ENCODE results near the gene IL36RN.

IL36RN gene

DNA sequence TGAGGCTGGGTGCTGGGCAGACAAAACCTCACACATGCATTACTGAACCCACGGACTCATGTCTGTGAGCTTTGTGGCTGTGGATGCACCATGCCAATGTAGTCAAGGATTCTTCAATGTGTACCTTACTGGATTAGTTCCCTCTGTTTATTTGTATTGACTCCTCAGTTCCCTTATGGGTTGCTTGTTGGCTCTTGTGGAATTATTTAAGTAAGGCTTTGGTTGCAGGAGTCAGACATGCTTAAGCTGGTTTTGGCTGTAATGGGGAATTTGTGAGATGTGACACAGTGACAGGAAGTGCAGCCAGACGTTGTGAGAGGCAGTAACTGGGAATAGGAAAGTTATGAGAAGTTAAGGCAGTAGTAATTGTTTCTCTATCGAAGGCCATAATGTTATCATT is 54.8 kb downstream of the IL36RN start:
- TF ChIP-seq EZH2 (optimal IDR thresholded peaks at IDR 0.05; ENCODE audit: low read depth, low read length) (no peak), EZH2phosphoT487 (IDR thresholded peaks at IDR 0.05; ENCODE audit: low read length) (no peak)
- TF ChIP-seq, protein P1, sequence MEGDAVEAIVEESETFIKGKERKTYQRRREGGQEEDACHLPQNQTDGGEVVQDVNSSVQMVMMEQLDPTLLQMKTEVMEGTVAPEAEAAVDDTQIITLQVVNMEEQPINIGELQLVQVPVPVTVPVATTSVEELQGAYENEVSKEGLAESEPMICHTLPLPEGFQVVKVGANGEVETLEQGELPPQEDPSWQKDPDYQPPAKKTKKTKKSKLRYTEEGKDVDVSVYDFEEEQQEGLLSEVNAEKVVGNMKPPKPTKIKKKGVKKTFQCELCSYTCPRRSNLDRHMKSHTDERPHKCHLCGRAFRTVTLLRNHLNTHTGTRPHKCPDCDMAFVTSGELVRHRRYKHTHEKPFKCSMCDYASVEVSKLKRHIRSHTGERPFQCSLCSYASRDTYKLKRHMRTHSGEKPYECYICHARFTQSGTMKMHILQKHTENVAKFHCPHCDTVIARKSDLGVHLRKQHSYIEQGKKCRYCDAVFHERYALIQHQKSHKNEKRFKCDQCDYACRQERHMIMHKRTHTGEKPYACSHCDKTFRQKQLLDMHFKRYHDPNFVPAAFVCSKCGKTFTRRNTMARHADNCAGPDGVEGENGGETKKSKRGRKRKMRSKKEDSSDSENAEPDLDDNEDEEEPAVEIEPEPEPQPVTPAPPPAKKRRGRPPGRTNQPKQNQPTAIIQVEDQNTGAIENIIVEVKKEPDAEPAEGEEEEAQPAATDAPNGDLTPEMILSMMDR (IDR thresholded peaks at IDR 0.05; ENCODE audit: low read length), result no peak
- H3K4me1 ChIP-seq (ENCODE audit: low read length), result peaks cover 19% of the 10 kb centered on the region
- H3K36me3 ChIP-seq (replicated peaks; ENCODE audit: insufficient read depth, low read length), result no peaks in the 10 kb centered on the region
- no peaks in the 10 kb centered on the region for H3K27me3 ChIP-seq (replicated peaks; ENCODE audit: insufficient read depth, low read length)
- no peaks in the 10 kb centered on the region for H3F3A ChIP-seq (ENCODE audit: insufficient read depth, low read length)
- no peak overlapping the region for H3K27ac ChIP-seq (ENCODE audit: low read length)
- H3K9ac ChIP-seq (ENCODE audit: low read length), result no peak overlapping the region
- DNase-seq, result no peak
- H3K9me2 ChIP-seq (replicated peaks; ENCODE audit: insufficient read depth, low read length), result no peaks in the 10 kb centered on the region
- no peaks in the 10 kb centered on the region for H3K9me3 ChIP-seq (replicated peaks; ENCODE audit: insufficient read depth, low read length)
- no peaks in the 10 kb centered on the region for H3K79me2 ChIP-seq (ENCODE audit: low read length)
- H4K20me1 ChIP-seq (ENCODE audit: insufficient read depth, low read length), result no peaks in the 10 kb centered on the region
- no peak overlapping the region for H2AFZ ChIP-seq (ENCODE audit: low read length)
- H3K4me2 ChIP-seq (ENCODE audit: low read depth, low read length), result no peak overlapping the region
- H3K4me3 ChIP-seq (ENCODE audit: low read length), result no peak overlapping the region

Measured in MM.1S (cell line).